Neural progenitor cell (in vitro differentiated cells): ENCODE measurements around the gene SPTB. TPM values are rescaled to one million over a fixed set of nuclear protein-coding genes. Genes with fewer than 3 reads are reported as not detected.
A peak's percentile ranks its signal among the peaks of the same experiment; 100 is the strongest.

Experiments
- DNase-seq: peaks from one replicate; pipeline ENCODE4 v3.0.0-alpha.2; 2016; ENCODE audit warnings: low spot score
- H2AFZ ChIP-seq: fragments of 200-600 bp; sonication (generic); replicated peaks from 2 replicates; pipeline ENCODE4 v1.6.1; 2016; ENCODE audit warnings: antibody characterized with exemption
- H3F3A ChIP-seq: fragments of 200-600 bp; sonication (generic); 2 replicates; pipeline ENCODE4 v1.6.1; 2016; ENCODE audit warnings: antibody characterized with exemption, low read depth
- H3K27ac ChIP-seq: fragments of 200-600 bp; sonication (generic); 2 replicates; pipeline ENCODE4 v1.5.1; 2016; ENCODE audit warnings: mild to moderate bottlenecking
- H3K27me3 ChIP-seq: fragments of 200-600 bp; sonication (generic); 2 replicates; pipeline ENCODE4 v1.6.1; 2016; ENCODE audit warnings: mild to moderate bottlenecking, moderate library complexity
- H3K36me3 ChIP-seq: fragments of 200-600 bp; sonication (generic); 2 replicates; pipeline ENCODE4 v1.5.1; 2016
- H3K4me1 ChIP-seq: fragments of 200-600 bp; sonication (generic); 2 replicates; pipeline ENCODE4 v1.6.1; 2016; ENCODE audit warnings: mixed run types
- H3K4me2 ChIP-seq: fragments of 200-600 bp; sonication (generic); 2 replicates; pipeline ENCODE4 v1.6.1; 2016
- H3K4me3 ChIP-seq: fragments of 200-600 bp; sonication (generic); 2 replicates; pipeline ENCODE4 v1.5.1; 2016
- H3K79me2 ChIP-seq: fragments of 200-600 bp; sonication (generic); 2 replicates; pipeline ENCODE4 v1.6.1; 2016; ENCODE audit warnings: low read depth
- H3K9ac ChIP-seq: fragments of 200-600 bp; sonication (generic); 2 replicates; pipeline ENCODE4 v1.6.1; 2016
- H3K9me3 ChIP-seq: fragments of 200-600 bp; sonication (generic); 2 replicates; pipeline ENCODE4 v1.5.1; 2016; ENCODE audit warnings: low read depth
- H4K20me1 ChIP-seq: fragments of 200-600 bp; sonication (generic); 2 replicates; pipeline ENCODE4 v1.6.1; 2016; ENCODE audit warnings: low read depth
- H3K27ac Mint-ChIP-seq: 3 replicates; pipeline ENCODE4 v1.8.0; 2021; ENCODE audit warnings: mixed read lengths
- H3K27me3 Mint-ChIP-seq: 2 replicates; pipeline ENCODE4 v1.8.0; 2022; ENCODE audit warnings: low read depth, mild to moderate bottlenecking, inconsistent platforms, moderate library complexity, mixed read lengths; ENCODE audit not compliant: insufficient read depth
- H3K36me3 Mint-ChIP-seq: 3 replicates; pipeline ENCODE4 v1.8.0; 2021; ENCODE audit warnings: mixed read lengths
- H3K4me1 Mint-ChIP-seq: 3 replicates; pipeline ENCODE4 v1.8.0; 2021; ENCODE audit warnings: mixed read lengths
- H3K4me3 Mint-ChIP-seq: 3 replicates; pipeline ENCODE4 v1.8.0; 2021; ENCODE audit warnings: mild to moderate bottlenecking, moderate library complexity, mixed read lengths
- H3K9me3 Mint-ChIP-seq: 3 replicates; pipeline ENCODE4 v1.8.0; 2020; ENCODE audit warnings: mixed read lengths
- CTCF ChIP-seq: fragments of 200-600 bp; sonication (generic); IDR thresholded peaks from 2 replicates; pipeline ENCODE4 v1.5.1; 2017; ENCODE audit warnings: antibody characterized with exemption, mild to moderate bottlenecking
- EZH2 ChIP-seq: fragments of 200-600 bp; sonication (generic); IDR thresholded peaks from 2 replicates; pipeline ENCODE4 v1.6.1; 2017; ENCODE audit warnings: antibody characterized with exemption, mild to moderate bottlenecking, moderate library complexity
- EZH2phosphoT487 ChIP-seq: fragments of 200-600 bp; sonication (generic); IDR thresholded peaks from 2 replicates; pipeline ENCODE4 v1.6.1; 2017; ENCODE audit warnings: antibody characterized with exemption
- total RNA-seq: library from RNA; depleted of rRNA; stranded (reverse); fragments of >200 nt; gene quantifications from 2 replicates; pipeline ENCODE4 v1.2.3, GENCODE V29; 2015; ENCODE audit warnings: low replicate concordance

The SPTB gene
- total RNA-seq, 1 donor from 2014 or later = 0.09 TPM

GRCh38 chr14:64889352-64889751 is 9.6 kb upstream of the SPTB start:
- no peak overlapping the region for H3K27ac Mint-ChIP-seq
- no peaks in the 10 kb centered on the region for H3K9me3 Mint-ChIP-seq
- H3K4me2 ChIP-seq = no peak overlapping the region
- no peaks in the 10 kb centered on the region for H3K36me3 Mint-ChIP-seq
- no peak for TF ChIP-seq EZH2phosphoT487
- H2AFZ ChIP-seq = no peak overlapping the region
- no peaks in the 10 kb centered on the region for H3F3A ChIP-seq
- no peak for DNase-seq
- no peaks in the 10 kb centered on the region for H3K36me3 ChIP-seq
- H3K27me3 Mint-ChIP-seq = peaks cover 3% of the 10 kb centered on the region
- H3K9me3 ChIP-seq = no peaks in the 10 kb centered on the region
- H3K9ac ChIP-seq = no peak overlapping the region
- H3K4me3 Mint-ChIP-seq = no peak overlapping the region
- H4K20me1 ChIP-seq = no peaks in the 10 kb centered on the region
- no peak overlapping the region for H3K4me3 ChIP-seq
- no peaks in the 10 kb centered on the region for H3K79me2 ChIP-seq
- peaks cover 9% of the 10 kb centered on the region for H3K27me3 ChIP-seq
- no peaks in the 10 kb centered on the region for H3K4me1 ChIP-seq
- H3K4me1 Mint-ChIP-seq = no peaks in the 10 kb centered on the region
- no peak overlapping the region for H3K27ac ChIP-seq

- Mint-ChIP-seq H3K4me3 (no peak overlapping the region), H3K36me3 (no peaks in the 10 kb centered on the region), H3K27me3 (peaks cover 19% of the 10 kb centered on the region), H3K27ac (no peak overlapping the region), H3K9me3 (no peaks in the 10 kb centered on the region), H3K4me1 (no peaks in the 10 kb centered on the region)
- Histone ChIP-seq H3K27ac (no peak overlapping the region), H4K20me1 (peaks cover 8% of the 10 kb centered on the region), H3K4me2 (no peak overlapping the region), H3K4me1 (peaks cover 5% of the 10 kb centered on the region), H3K79me2 (no peaks in the 10 kb centered on the region), H3K9ac (no peak overlapping the region), H3F3A (no peaks in the 10 kb centered on the region), H3K9me3 (no peaks in the 10 kb centered on the region), H3K4me3 (no peak overlapping the region), H3K36me3 (no peaks in the 10 kb centered on the region), H2AFZ (no peak overlapping the region), H3K27me3 (peaks cover 47% of the 10 kb centered on the region)
- no peak for DNase-seq
- TF ChIP-seq CTCF (no peak), EZH2phosphoT487 (no peak), EZH2 (no peak)
Observed at GRCh38 chr14:64885559-64885958, 5.9 kb upstream of the SPTB start.

- no peak overlapping the region for H3K27ac ChIP-seq
- peak overlapping the region; percentile 78 for H3K4me3 ChIP-seq
- H3F3A ChIP-seq = peaks cover 11% of the 10 kb centered on the region
- peak; percentile 86 for DNase-seq
- no peaks in the 10 kb centered on the region for H3K9me3 ChIP-seq
- no peaks in the 10 kb centered on the region for H3K79me2 ChIP-seq
- H2AFZ ChIP-seq = peak overlapping the region; percentile 80
- H3K27me3 ChIP-seq = peaks cover 94% of the 10 kb centered on the region
- Mint-ChIP-seq H3K27ac (no peak overlapping the region), H3K27me3 (peaks cover 42% of the 10 kb centered on the region), H3K4me1 (peaks cover 6% of the 10 kb centered on the region), H3K9me3 (no peaks in the 10 kb centered on the region), H3K4me3 (peak overlapping the region; percentile 86), H3K36me3 (no peaks in the 10 kb centered on the region)
- H3K4me1 ChIP-seq = peaks cover 5% of the 10 kb centered on the region
- TF ChIP-seq EZH2phosphoT487 (no peak), CTCF (peak; percentile 21), EZH2 (peak; percentile 44)
- H3K4me2 ChIP-seq = peak overlapping the region; percentile 98
- no peaks in the 10 kb centered on the region for H3K36me3 ChIP-seq
- H4K20me1 ChIP-seq = peaks cover 8% of the 10 kb centered on the region
- no peak overlapping the region for H3K9ac ChIP-seq
Observed at GRCh38 chr14:64880221-64881121, 764 bp upstream of the SPTB start.
